ENCODE results near the gene TNNC1.

TNNC1 gene

GRCh38 chr3:52401551-52401950, 52.3 kb downstream of the TNNC1 start:
- DNase-seq (ENCODE audit: low read depth in 2 of 2): no peak

Data from fibroblast of skin of left quadriceps (primary cell).